Smooth muscle cell of the brain vasculature (primary cell): ENCODE measurements around the gene TRIM49.
"Not testable (repeated sequence)": the region's sequence is repeated elsewhere in the genome, so short reads cannot be mapped to it uniquely, and the experiment has no call there.

ENCODE experiments used
- DNase-seq: peaks from one replicate; pipeline ENCODE4 v3.0.0-alpha.2; 2012; ENCODE audit warnings: low read depth, low spot score

Gene TRIM49

GRCh38 chr11:89808475-89808874 lies at the start of gene TRIM49:
Gene TRIM49 (minus strand): TSS chr11:89808575. CDS start chr11:89804469, 4,106 bp downstream.
- DNase-seq, result not testable (repeated sequence)

GRCh38 chr11:89826694-89827093 lies 18.3 kb upstream of the TRIM49 start:
- not testable (repeated sequence) for DNase-seq

- not testable (repeated sequence) for DNase-seq
These were observed 11.6 kb upstream of the TRIM49 start for GRCh38 chr11:89820008-89820407.

DNA sequence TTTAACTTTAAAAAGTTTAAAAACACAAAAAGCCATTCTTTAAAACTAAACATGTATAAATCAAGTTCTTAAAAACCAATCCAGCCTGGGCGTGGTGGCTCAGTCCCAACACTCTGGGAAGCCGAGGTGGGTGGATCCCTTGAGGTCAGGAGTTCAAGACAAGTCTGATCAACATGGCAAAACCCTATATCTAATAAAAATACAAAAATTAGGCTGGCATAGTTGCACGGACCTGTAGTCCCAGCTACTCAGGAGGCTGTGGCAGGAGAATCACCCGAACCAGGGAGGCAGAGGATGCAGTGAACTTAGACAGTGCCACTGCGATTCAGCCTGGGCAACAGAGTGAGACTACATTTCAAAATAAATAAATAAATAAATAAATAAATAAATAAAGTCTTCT lies 5.2 kb upstream of the TRIM49 start:
- not testable (repeated sequence) for DNase-seq

DNA sequence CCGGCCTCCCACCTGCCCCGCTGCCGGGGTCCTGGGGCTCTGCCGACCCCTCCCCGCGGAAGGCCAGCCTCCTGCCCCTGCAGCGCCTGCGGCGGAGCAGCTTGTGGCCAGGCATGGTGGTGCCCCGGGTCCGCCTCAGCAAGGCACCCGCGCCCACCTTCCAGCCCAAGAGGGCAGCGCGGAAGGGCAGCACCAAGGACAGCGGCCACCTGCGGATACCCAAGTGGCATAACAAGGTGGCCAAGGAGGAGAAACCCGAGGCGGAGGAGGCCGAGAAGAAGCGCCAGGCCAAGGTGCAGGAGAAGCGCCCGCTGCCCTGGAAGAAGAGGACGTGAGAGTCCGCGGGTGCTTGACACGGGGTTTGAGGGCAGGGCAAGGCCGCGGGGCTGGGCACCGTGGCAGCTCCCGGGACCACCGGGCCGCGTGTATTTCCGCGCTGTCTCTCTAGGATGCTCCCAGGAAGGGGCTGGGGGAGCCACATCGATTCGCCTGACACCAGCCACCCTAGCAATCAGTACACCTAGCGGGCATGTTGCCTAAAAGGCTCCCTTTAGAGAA lies 20.8 kb downstream of the TRIM49 start:
- DNase-seq, result not testable (repeated sequence)

GRCh38 chr11:89785726-89786125 lies 22.6 kb downstream of the TRIM49 start:
- DNase-seq, result not testable (repeated sequence)

GRCh38 chr11:89750822-89751221 lies 57.6 kb downstream of the TRIM49 start:
- DNase-seq, result not testable (repeated sequence)
